HG03103 (cell line): ENCODE data around the gene FILIP1L.

ENCODE experiments used
- ATAC-seq: cut with Tn5 transposase; IDR thresholded peaks from one replicate; pipeline ENCODE4 v1.9.1; 2021; ENCODE audit warnings: low read depth; ENCODE audit not compliant: unreplicated experiment

FILIP1L gene

DNA sequence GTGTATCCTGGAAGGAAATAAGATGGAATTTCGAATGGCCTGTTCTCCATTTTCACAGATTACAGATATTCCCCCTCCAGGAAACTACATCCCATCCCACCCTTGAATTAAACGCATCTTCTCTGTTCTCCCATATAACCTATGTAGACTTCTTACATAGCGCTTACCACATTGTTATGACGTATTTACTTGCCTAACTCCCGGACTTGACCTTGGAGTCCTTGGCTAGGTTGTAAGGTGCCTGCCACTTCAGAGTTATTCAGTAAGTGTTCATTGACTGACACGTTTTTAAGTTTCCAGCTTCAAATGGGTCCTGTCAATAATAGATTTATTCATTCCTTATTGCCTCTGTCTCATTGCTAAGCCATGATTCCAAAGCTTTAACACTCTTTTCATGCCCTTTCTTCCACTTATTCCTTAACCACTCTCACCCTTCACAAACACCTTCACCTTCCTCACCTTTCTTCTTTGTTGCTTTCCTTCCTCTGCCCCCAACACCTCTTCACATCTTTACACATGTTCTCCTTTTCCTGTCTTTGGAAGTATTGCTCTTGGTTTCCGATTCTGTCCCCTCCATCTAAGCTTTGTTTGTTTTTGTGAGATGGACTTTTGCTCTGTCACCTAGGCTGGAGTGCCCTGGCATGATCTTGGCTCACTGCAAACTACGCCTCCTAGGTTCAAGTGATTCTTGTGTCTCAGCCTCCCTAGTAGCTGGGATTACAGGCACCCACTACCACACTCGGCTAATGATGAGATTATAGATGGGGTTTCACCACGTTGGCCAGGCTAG, 158.3 kb downstream of the FILIP1L start:
- ATAC-seq, result no peak

DNA sequence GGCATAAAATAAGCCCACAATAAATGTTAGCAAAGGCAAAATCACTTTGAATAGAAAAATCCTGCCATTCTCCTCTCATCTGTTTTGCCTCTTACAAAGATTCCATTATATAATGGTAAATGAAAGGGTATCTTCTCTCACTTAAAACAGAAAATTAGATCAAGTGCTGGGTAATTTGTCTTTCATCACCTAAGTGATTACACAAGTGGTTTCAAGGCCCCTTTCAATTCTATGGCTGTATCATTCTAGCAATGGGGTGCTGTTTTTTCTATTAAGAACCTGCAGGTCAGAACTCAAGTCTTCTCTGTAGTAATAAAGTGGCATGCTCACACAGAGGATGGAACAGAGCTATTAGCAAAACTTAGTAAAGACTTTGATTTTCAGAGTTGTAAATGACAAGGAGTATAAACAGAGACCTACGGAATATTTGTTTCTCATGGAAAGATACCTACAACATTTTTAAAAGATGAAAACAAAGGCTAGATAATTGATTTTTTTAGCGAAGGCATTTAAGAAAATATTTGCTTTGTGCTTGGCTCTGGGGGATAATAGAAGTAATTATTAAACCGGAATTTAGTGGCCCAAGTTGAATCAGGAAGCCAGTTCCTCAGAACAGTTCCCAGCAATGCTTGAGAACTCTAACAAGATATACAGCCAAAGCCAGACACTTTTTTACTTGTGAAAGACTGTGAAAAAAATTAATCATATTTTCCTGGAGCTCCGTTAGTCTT, 159.2 kb downstream of the FILIP1L start:
- ATAC-seq, result no peak

DNA sequence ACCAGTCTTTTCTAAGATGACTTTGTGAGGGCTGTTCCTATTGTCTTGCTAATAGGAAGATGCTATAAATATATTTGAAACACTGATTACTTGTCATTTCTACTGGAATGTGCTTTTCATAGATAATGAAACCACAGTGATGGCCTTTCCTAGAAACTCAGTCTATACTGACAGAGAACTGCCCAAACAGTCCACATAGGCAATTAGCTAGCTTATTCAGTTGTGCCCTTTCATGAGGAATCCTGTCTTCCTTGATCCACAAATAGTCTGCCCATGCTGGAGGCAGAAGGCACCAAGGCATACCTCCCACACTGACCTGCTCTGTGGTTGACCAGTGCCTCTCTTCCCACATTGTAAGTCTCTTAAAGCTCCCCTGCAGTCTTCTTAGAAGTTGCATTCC, 160.7 kb downstream of the FILIP1L start:
- no peak for ATAC-seq

DNA sequence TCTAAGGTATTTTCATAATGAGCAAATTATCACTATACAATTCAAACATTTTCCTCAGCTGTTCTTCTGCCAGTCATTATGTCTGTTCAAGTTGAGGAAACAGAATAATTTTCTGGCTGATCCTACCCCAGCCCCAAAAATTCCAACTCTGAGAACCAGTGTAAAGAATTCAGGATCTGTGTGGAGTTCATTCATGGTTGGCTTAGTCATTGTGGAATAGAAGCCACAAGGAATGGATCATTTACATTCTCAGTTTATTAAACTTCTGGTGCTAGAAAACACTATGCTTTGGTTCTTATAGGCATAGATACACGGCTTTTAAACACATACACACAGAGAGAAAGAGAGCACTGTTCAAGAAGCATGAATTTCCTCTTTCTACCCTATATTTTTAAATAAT, 162.0 kb downstream of the FILIP1L start:
- ATAC-seq, result no peak

DNA sequence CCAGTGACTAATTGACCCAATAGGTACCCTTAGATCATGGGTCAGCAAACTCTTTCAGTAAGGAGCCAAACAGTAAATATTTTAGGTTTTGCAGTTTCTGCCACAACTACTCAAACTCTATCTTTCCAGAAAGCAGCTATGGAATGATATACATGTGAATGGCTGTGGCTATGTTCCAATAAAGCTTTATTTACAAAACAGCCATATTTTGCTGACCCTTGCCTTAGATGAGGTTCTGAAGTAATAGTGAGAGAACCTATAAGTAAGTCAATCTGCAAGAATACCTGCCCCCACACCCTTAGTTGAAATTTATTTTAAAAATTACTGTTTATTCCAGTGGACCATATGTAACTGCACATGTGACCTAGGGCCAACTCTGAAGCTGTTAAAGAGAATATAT, 162.6 kb downstream of the FILIP1L start:
- no peak for ATAC-seq

DNA sequence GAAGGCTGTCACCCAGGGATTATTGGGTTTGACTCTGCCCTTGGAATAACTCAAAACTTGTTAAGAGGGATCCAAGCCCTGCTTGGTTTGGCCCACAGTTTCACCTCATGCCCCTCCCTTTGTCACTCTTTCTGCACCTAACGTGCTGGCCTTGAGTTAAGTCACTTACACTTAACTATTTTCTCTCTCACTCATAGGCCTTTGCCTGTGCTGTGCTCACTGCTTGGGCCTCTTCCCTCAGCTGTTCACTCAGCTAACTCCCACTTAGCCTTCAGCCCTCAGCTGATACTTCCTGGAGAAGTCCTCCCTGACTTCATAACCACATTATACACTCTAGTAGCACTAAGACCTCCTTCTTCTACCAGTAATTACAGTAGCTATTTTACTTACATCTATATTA, 163.4 kb downstream of the FILIP1L start:
- no peak for ATAC-seq

DNA sequence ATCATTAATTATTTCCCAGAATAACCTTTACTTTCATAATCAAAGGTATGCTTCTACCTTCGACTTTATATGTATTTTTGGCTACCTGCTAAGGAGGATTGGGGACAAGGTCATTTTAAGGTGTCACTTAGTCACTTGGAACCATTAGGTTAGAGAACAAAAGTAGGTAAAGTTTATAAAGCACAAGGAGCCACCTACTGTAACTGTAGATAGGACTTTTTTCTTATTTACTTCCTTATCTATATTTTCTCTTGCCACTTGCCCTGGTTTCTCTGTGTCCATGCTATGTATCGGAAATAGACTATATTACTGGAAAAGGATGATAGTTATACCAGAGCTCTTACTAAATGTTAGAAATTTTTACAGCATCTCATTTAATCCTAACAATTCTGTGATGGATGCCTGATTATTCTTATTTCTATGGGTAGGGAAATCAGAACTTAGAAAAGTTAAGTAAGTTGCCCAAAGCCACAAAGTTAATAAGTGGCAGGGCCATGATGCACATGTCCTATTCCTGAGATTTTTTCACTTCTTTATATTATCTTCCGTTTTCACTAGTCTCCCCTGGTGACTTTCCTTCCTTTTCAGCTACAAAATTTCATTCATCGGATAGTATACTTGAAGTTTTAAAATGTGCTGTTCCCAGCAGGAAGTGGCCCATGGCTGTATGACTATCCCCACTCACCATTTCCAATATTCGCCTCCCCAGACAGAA, 164.2 kb downstream of the FILIP1L start:
- no peak for ATAC-seq

DNA sequence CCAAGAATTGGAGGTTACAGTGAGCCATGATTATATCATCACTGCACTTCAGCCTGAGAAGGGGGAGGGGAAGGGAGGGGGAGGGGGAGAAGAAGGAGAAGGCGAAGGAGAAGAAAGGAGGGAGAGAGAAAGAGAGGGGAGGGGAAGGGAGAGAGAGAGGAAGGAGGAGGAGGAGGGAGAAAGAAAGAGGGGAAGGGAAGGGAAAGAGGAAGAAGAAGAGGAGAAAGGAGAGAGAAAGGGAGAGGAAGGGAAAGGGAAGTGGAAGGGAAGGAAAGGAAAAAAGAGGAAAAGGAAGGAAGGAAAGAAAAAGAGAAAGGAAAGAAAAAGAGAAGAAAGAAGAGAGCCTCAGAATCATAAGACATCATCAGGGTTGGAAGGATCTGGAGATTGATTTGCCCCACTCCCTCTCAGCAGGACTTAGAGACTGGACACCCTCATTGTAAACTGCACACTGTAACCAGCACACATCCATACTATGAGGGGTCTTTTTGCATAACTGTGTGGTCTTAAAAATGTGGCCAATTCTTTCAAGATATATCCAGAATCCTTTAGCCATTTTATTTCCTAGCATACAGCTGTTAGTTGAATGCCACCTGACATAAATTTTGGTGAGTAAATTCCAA, 165.7 kb downstream of the FILIP1L start:
- no peak for ATAC-seq

DNA sequence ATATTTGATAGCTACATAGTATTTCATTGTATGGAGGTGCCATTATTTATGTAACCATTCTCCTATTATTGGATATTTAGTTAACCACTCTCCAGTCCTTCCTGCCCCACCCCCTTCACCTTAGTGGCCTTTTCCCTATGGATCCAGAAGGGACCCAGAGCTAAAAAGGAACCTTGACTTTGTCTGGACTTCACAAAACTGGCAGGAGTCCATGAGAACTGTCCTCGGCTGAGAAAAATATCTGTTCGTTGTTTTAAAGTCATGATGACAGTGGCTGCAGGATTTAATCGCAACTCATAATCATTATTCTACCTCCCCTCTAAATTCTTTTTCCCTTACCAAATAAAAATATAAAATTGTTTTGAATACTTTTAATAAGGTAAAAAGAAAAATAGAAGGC, 166.9 kb downstream of the FILIP1L start:
- no peak for ATAC-seq

DNA sequence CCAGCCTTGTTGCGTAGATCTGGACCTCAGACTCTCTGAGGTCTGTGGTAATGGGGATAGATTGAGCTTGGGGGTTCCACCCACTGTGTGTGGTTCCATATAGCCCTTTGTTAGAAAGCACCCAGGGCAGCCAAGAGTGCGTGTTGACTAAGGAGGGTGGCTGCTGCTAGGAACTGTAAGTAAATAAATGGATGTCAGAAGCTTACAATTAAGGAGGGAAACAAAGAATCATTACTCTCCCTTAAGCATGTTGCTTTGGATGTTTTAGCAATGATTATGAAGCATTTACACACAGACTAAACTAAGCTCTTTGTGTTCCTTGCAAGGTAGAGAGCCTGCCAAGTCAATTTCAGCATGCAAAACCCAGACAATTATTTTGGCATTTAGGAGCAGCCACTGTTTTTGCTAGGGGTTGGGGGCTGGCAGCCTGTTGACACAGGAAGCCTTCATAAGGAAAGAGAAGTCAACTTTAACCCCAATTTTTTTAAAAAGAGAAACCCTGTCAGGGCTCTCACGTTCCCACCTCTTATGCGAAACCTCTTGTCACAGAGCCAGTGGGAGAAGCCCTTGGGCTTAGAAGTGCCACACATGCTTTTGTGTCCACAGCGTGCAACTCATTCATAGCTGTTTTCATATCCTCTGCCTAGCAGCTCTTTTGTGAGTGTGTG, 168.8 kb downstream of the FILIP1L start:
- no peak for ATAC-seq

DNA sequence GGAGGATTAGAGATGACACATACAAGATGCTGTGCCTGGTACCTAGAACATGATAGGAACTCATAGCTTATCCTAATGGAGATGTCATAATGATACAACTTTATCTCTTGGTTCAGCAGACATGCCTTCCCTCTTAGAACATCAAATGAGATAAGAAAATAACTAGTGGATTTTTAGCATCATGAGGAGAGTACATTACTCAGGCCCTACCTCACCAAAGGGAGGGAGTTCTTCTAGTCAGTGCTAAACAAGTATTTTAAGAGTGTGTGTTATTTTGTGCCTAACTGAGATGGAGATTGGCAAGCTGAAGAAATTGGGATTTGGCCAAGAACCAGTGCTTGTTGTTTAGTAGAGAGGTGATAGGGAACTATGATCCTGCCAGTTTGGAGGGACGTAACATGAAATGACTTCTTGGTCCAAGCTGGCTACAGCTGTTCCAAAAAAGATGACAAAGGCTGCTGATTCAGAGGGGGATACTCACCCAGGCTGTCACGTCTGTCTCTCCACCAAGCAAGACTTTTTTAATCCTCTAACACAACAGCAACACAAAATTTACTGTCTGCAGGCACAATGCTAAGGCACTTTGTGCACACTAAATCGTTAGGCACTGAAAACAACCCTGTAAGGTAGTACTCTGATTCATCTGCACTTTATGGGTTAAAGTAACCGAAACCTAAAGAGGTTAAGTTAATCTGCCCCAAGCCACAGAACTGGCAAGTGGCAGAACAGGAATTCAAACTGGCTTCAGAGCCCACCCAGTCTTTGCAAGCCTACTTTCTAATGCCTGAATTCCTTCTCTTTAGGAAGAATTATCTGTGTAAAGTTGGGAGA, 170.2 kb downstream of the FILIP1L start:
- no peak for ATAC-seq

DNA sequence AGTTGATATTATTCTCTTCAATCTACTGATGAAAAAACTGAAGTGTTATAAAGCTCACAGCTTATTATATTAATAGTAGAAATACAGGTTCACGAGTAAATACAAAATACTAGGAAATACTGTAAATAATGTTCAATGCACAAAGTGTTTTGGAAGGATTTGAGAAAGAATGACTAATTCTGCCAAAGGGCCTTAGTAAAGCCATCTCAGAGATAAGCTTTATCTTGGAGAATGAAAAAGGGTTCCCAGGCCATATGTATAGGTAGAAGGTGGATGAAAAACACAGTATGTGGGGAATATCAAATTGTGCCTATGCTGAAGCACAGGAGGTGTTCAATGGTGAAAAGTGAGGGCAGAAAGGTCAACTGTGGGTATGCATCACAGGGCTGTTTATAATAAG, 173.1 kb downstream of the FILIP1L start:
- no peak for ATAC-seq

DNA sequence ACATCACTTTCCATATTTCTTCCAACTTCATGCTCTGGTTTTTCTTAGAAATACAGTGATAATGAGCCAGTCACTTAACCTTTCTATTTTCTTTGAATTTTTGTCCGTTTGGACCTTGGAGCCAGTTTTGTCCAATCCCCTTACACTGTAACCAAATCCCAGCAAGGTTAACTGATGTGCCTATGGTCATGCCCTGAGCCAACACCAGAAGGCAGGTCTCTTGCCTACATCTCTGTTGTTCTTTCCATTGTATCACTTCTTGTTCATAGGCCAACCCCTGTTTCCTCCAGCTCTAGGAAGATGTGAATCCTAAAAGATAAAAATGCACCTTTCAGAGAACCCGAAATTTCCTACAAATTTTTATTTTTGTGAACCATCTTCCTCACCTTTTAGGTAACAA, 174.0 kb downstream of the FILIP1L start:
- no peak for ATAC-seq

DNA sequence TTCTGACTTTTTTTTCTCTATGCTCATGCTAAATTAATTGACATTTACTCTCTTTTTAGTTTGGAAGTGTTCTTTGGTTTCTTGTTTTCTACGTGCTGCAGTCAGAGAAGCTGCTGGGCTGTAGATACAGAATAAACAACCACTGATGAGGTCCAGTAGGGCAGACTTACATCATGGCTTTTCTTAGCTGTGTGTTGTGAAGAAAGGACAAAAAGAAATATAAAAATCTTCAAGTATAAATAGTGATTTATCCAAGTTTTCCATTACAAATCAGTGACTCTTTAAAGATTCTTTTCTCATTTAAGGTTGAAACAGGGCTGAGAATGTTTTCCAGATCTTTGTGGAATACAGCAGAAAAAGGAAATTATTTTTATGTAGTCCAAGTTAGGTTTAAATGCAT, 174.4 kb downstream of the FILIP1L start:
- ATAC-seq, result no peak

DNA sequence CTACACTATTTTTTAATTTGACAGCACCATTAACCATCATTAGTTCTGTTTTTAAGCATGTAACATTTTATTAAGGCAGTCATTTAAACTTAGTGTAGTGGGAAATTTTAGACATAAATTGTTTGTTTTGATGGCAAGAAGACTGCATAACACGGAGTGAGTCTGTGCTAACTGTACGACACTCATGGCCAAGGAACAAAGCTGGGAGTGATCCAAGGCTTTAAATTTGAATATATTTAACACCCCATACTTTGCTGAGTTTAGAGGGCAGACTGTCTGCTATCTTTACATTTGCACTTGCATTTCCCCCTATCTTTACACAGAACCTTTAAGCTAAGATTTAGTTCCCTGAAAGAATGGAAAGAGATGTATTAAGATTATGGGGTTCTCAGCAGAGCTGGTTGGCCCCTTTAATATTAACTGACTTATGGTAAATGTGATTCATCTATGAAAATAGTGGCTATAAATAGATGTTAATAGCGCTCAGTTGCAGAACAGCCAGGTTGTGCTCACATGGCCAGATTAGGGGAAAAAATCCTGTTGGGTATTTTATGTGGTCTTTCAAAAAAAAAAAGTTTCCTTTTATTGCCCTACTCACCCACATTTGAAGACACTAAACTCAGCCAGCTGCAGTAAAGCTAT, 175.9 kb downstream of the FILIP1L start:
- ATAC-seq, result no peak

DNA sequence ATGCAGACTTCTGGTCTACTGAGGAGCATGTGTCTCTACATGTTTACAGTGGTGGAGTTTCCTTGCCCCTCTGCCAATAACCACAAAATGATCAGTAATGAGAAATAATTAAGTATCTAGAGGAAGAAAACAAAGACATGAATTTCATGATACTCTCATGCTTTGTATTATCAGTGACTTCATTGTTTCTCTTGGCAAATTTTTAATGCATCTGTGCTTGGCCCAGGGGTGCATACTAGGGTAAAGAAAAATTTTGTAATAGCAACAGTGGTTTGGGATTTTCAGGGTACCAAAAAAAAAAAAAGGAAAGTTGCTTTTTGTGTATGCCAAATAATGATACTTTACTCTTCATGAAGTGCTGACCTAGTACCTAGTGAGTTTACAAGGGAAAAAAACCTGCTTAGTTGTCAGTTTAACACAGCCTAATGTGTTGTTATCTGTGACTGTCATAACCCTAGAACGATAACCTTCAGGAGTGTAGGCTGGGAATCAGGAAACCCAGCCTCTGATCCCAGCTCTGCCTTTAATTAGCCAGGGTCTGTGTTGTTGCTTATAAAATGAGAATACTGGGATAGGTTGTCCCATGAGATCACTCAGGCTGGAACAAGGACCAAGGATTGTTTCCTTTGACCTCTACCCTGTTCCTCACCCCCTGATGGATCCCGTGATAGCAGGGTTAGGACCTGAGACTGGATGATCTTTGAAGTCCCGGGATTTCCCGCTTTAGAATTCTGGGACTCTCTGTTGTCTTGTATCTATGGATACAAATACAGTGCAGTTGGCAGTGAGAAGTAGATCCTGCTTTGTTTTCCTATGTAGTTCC, 179.1 kb downstream of the FILIP1L start:
- no peak for ATAC-seq

DNA sequence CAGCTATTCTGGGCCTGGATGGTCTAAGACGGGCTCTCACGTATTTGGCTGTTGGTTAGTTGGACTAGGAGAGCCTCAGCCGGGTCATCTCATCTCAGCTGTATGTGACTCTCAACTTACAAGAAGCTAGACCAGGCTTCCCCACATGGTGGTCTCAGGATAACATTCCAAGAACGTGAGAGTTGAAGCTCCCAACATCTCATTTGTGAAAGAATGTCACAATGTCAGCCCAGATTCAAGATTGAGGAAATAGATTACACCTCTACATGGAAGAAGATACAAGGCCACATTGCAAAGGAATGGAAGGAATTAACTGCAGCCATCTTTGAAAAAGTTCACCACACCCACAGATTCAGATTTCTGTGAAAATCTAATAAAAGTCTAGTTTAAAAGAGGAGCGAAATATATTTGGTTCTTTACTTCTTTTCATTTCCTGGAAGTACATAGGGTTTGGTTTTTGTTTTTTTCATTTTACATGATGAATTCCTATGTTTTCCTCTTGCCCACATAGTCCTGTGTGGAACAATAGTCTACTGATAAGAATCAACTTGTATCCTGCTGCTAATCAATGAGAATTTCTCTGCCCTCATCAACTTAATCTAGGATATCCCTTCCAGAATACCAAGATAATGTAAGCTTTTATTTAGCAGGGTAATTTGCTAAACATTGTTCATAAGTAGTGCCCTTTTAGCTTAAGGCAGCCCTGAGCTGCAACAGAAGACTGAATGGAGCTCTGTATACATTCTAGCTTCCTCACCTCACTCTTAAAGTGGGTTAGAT, 180.1 kb downstream of the FILIP1L start:
- no peak for ATAC-seq

DNA sequence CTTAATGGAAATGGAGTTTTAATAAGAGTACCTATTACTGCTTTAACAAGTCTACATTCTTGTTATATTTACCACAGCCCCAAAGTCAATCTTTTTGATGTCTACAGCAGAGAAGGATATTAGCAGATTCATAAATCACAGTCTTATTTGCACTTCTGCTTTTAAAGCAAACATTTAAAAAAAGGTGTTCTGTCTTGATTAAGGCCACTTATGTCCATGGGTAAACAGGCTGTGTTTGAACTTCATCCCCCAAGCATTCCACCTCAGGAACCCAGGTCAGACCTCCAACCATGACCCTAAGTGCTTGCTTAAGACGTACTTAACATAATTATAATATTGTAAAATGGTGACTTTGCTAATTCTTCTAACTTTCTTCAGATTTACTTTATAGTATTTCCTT, 183.2 kb downstream of the FILIP1L start:
- no peak for ATAC-seq
